ENCODE data around the gene ARRDC1. TPM values are rescaled to one million over a fixed set of nuclear protein-coding genes. Genes with fewer than 3 reads are reported as not detected.

The ARRDC1 gene
- total and polyA plus RNA-seq, 9 of the 15 experiments (the other 6 are each of a cell fraction or from before 2014, with no cell fraction given), result 0.21 to 45.3 (median 18.6) TPM

- in situ Hi-C loops (cut with MboI), result no loop called here
- TF ChIP-seq NONO (IDR thresholded peaks at IDR 0.05; ENCODE audit: low read depth in 2 of 2, low read length in 1 of 2), result no peak
- 0 out of 2 replicates have a peak, but pooled peaks have one; percentile 14 for TF ChIP-seq RBFOX2 (IDR thresholded peaks at IDR 0.05; ENCODE audit: low read depth, low read length)
- H4K20me1 ChIP-seq (replicated peaks; ENCODE audit: control insufficient read depth, insufficient read depth, low read length), result peaks cover 19% of the 10 kb centered on the region; the same call in 1 of the 2 replicates
- no peak overlapping the region for H3K4me2 ChIP-seq (ENCODE audit: insufficient read depth, low read length)
- POLR2A ChIA-PET, result no interaction called here
- H3K9me3 ChIP-seq (replicated peaks; ENCODE audit: control insufficient read depth, insufficient read depth, low read depth, low read length), result no peaks in the 10 kb centered on the region
- H3K4me1 ChIP-seq (replicated peaks in 1 of 2; ENCODE audit: control insufficient read depth in 2 of 2, insufficient read depth in 2 of 2, low read length in 2 of 2), result peaks cover 20 to 65% of the 10 kb centered on the region in 2 experiments; a peak in 4 of 5 replicates
- H3K9me1 ChIP-seq (ENCODE audit: control insufficient read depth, insufficient read depth, low read length), result peaks cover 8% of the 10 kb centered on the region
- no peak for ATAC-seq
- H3K79me2 ChIP-seq (ENCODE audit: control insufficient read depth, insufficient read depth, low read length), result peaks cover 35% of the 10 kb centered on the region
- CTCF ChIA-PET (ENCODE audit: low intra/inter-chr PET ratio), result no interaction called here
- 98% methylated on average over 12 of the region's 14 CpGs for WGBS (ENCODE audit: insufficient coverage, low coverage, missing lambda C conversion rate)
- intact Hi-C loops (cut with micrococcal nuclease), result loop anchor here (10.0 kb wide), 1 partner anchor 88 kb away; no protein-coding TSS in a partner anchor
- H3K27me3 ChIP-seq (ENCODE audit: control insufficient read depth in 2 of 2, insufficient read depth in 2 of 2, low read length in 2 of 2), result no peaks in the 10 kb centered on the region
- no peak overlapping the region for H3K4me3 ChIP-seq
- H3K27ac ChIP-seq (ENCODE audit: extremely low read depth, low read depth, low read length), result no peak overlapping the region
- DNase-seq (ENCODE audit: extremely low read depth in 1 of 4, low spot score in 3 of 4), result no peak
- peaks cover 72% of the 10 kb centered on the region; the same call in 2 of the 3 replicates for H3K36me3 ChIP-seq (ENCODE audit: control insufficient read depth, insufficient read depth, low read length)
- FAIRE-seq, result no peak
- H2AFZ ChIP-seq (ENCODE audit: low read depth, low read length), result no peak overlapping the region
- no TSS peak for BruUV-seq (replicated peaks)
- no peak overlapping the region for H3K9ac ChIP-seq (ENCODE audit: insufficient read depth in 1 of 2, low read depth in 2 of 2, low read length in 2 of 2)
Measured at GRCh38 chr9:137586854-137587253, 18.6 kb upstream of the ARRDC1 start.

- H4K20me1 ChIP-seq (replicated peaks; ENCODE audit: control insufficient read depth, insufficient read depth, low read length), result peaks cover 19% of the 10 kb centered on the region; the same call in 1 of the 2 replicates
- no peak overlapping the region for H2AFZ ChIP-seq (ENCODE audit: low read depth, low read length)
- intact Hi-C loops (cut with micrococcal nuclease), result loop anchor here (10.0 kb wide), 1 partner anchor 86 kb away; no protein-coding TSS in a partner anchor
- ATAC-seq, result no peak
- in situ Hi-C loops (cut with MboI), result no loop called here
- CTCF ChIA-PET (ENCODE audit: low intra/inter-chr PET ratio), result no interaction called here
- H3K9ac ChIP-seq (ENCODE audit: insufficient read depth in 1 of 2, low read depth in 2 of 2, low read length in 2 of 2), result peak overlapping the region; percentile 82 to 99; a peak in 3 of 4 replicates
- peaks cover 35% of the 10 kb centered on the region for H3K79me2 ChIP-seq (ENCODE audit: control insufficient read depth, insufficient read depth, low read length)
- no peak for DNase-seq (ENCODE audit: extremely low read depth in 1 of 4, low spot score in 3 of 4)
- no peaks in the 10 kb centered on the region for H3K9me3 ChIP-seq (replicated peaks; ENCODE audit: control insufficient read depth, insufficient read depth, low read depth, low read length)
- no peak overlapping the region for H3K4me2 ChIP-seq (ENCODE audit: insufficient read depth, low read length)
- H3K4me3 ChIP-seq, result no peak overlapping the region
- no peaks in the 10 kb centered on the region for H3K9me1 ChIP-seq (ENCODE audit: control insufficient read depth, insufficient read depth, low read length)
- BruUV-seq (replicated peaks), result no TSS peak
- POLR2A ChIA-PET, result interaction anchor here (0.6 to 1.3 kb wide), 7 partner anchors 8 to 165 kb away, joined by 3 to 6 read pairs (median 3); partner anchors contain the start of gene DPH7
- 90% methylated on average over 11 of the region's 13 CpGs for WGBS (ENCODE audit: insufficient coverage, low coverage, missing lambda C conversion rate)
- H3K27me3 ChIP-seq (ENCODE audit: control insufficient read depth in 2 of 2, insufficient read depth in 2 of 2, low read length in 2 of 2), result no peaks in the 10 kb centered on the region
- H3K36me3 ChIP-seq (ENCODE audit: control insufficient read depth, insufficient read depth, low read length), result peaks cover 57% of the 10 kb centered on the region; the same call in 2 of the 3 replicates
- peaks cover 27 to 61% of the 10 kb centered on the region in 2 experiments; a peak in 4 of 5 replicates for H3K4me1 ChIP-seq (replicated peaks in 1 of 2; ENCODE audit: control insufficient read depth in 2 of 2, insufficient read depth in 2 of 2, low read length in 2 of 2)
- H3K27ac ChIP-seq (ENCODE audit: extremely low read depth, low read depth, low read length), result no peak overlapping the region
- no peak for FAIRE-seq
- no peak for TF ChIP-seq MNT (conservative IDR thresholded peaks at IDR 0.05)
- peak; percentile 35; the same call in 1 of the 2 replicates for TF ChIP-seq POLR2G (IDR thresholded peaks at IDR 0.05; ENCODE audit: low read depth, low read length)
- TF ChIP-seq TOE1 (IDR thresholded peaks at IDR 0.05; ENCODE audit: borderline replicate concordance), result no peak
- no peak for TF ChIP-seq TOE1 (CRISPR knock-in tag; IDR thresholded peaks at IDR 0.05; ENCODE audit: borderline replicate concordance, low read depth)
Measured at GRCh38 chr9:137588311-137588710, 17.2 kb upstream of the ARRDC1 start.

Data from K562 (cell line).